Spleen (tissue), 11 donors: ENCODE measurements around the gene ZNF584. TPM values are rescaled to one million over a fixed set of nuclear protein-coding genes. Genes with fewer than 3 reads are reported as not detected.

Source experiments
- DNase-seq: peaks from one replicate; pipeline ENCODE4 v3.0.0-alpha.2; 2020
- H3K27ac ChIP-seq, 8 donors: fragments of 200-600 bp; sonication (generic) in 7 of 8; 1 replicate in 4 of 8; 2 replicates in 4 of 8; pipeline versions ENCODE4 v1.5.0 to v1.8.0; 2016 to 2021; ENCODE audit warnings: inconsistent platforms in 4 of 8, mild to moderate bottlenecking in 4 of 8, moderate library complexity in 1 of 8
- H3K27me3 ChIP-seq, 7 donors: fragments of 200-600 bp; sonication (generic) in 6 of 7; replicated peaks in 1 of 7; 1 replicate in 4 of 7; 2 replicates in 3 of 7; pipeline versions ENCODE4 v1.5.0 to v1.8.0; 2016 to 2021; ENCODE audit warnings: inconsistent platforms in 3 of 7, mild to moderate bottlenecking in 1 of 7
- H3K36me3 ChIP-seq, 6 donors: fragments of 200-600 bp; sonication (generic) in 5 of 6; 1 replicate in 4 of 6; 2 replicates in 2 of 6; pipeline versions ENCODE4 v1.5.0 to v1.8.0; 2016 to 2021; ENCODE audit warnings: inconsistent platforms in 2 of 6
- H3K4me1 ChIP-seq, 6 donors: fragments of 200-600 bp; sonication (generic) in 5 of 6; 1 replicate in 3 of 6; 2 replicates in 3 of 6; pipeline versions ENCODE4 v1.5.0 to v1.8.0; 2016 to 2021; ENCODE audit warnings: inconsistent platforms in 3 of 6
- H3K4me3 ChIP-seq, 8 donors: fragments of 200-600 bp; sonication (generic) in 7 of 8; 1 replicate in 4 of 8; 2 replicates in 4 of 8; pipeline versions ENCODE4 v1.5.0 to v1.8.0; 2016 to 2021; ENCODE audit warnings: inconsistent platforms in 4 of 8, mild to moderate bottlenecking in 4 of 8, moderate library complexity in 2 of 8
- H3K9me3 ChIP-seq, 8 donors: fragments of 200-600 bp; sonication (generic) in 7 of 8; 1 replicate in 4 of 8; 2 replicates in 4 of 8; pipeline versions ENCODE4 v1.5.0 to v1.8.0; 2016 to 2021; ENCODE audit warnings: inconsistent platforms in 4 of 8
- POLR2A ChIP-seq, 3 donors: fragments of 450-650 bp; IDR thresholded peaks; one replicate each; pipeline ENCODE4 v1.5.1; 2017; ENCODE audit warnings: antibody characterized with exemption in 3 of 3, mild to moderate bottlenecking in 1 of 3
- POLR2AphosphoS5 ChIP-seq, 3 donors: sonication (generic); formaldehyde crosslinking; IDR thresholded peaks; one replicate each; pipeline ENCODE4 v1.5.1; 2017; ENCODE audit warnings: antibody characterized with exemption in 3 of 3
- WGBS, 5 donors: extraction: QIAGEN DNeasy Blood & Tissue Kit in 3 of 5; methylation state at CpG; one replicate each; pipeline versions ENCODE4 v1.1.5 to v1.1.7; 2013 to 2018; 5-methylcytosine and 5-hydroxymethylcytosine counted together
- intact Hi-C: fragments of 100-400 bp; cut with DNase I; formaldehyde crosslinking; loops from one replicate; pipeline ENCODE4 v1.15.0; 2023; ENCODE audit warnings: low total_unique reads
- polyA plus RNA-seq, 3 donors: library from polyadenylated mRNA; stranded (reverse); fragments of 200-250 nt; gene quantifications; one replicate each; pipeline ENCODE4 v1.2.1, GENCODE V29; 2013
- total RNA-seq, 7 donors: library from RNA; depleted of rRNA in 3 of 7; stranded (reverse); fragments of >200 nt in 3 of 7; fragmentation: NEBNext Ultra II Directional in 4 of 7; extraction: Animal tissue kit (Norgen Biotek cat#: 25700) in 4 of 7; gene quantifications; one replicate each; pipeline versions ENCODE4 v1.1.0 to v1.2.1, GENCODE V29; 2016 to 2021
- TF ChIP-seq, protein P1 (sequence below), 11 experiments: fragments of 200-600 bp in 7 of 11; fragments of 450-650 bp in 4 of 11; sonication (generic) in 4 of 11; IDR thresholded peaks in 8 of 11; conservative IDR thresholded peaks in 3 of 11; 1 replicate in 7 of 11; 2 replicates in 4 of 11; pipeline versions ENCODE4 v1.4.0 to v1.8.0; 2016 to 2021; ENCODE audit warnings: antibody characterized with exemption in 11 of 11, inconsistent platforms in 4 of 11, mild to moderate bottlenecking in 1 of 11
- donor health status: healthy with polysubstance abuse.
- donor health status: DM: no; HTN: no; CAD: no; lungs with moderate emphysema.
- donor health status: DM: no; HTN: no; CAD: no.
- donor health status: Bipolar disorder and iron deficiency.
- donor health status: healthy.
- donor health status: DM: no; HTN: no; CAD: no.
- donor health status: DM: yes; HTN: yes; CAD: no.

Gene ZNF584
- total and polyA plus RNA-seq, 10 donors: 2.3 to 11.2 (median 8.3) TPM

DNA sequence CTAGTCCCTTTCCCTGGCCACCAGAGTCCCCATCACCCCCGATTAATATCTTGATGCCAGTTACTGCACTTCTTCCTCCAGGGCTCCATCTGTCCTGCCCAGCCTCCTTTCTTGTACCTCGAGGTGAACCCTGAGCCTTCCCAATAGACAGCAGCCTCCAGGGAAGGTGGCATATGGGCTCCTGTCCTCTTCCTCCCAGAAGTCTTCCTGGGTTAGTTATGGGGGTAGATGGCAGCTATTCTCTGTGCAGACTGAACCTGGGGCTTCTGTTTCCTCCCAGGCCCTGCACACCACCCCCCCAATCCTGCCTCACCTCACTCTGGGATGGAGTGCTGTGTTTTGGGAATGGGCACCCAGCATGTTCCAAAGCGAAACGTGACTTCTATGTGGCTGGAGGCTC, 10.4 kb upstream of the ZNF584 start:
- intact Hi-C loops: no loop called here
- H3K4me1 ChIP-seq: peaks cover 7 to 41% (median 29%) of the 10 kb centered on the region in 6 donors
- no peak overlapping the region for H3K4me3 ChIP-seq
- no peaks in the 10 kb centered on the region for H3K9me3 ChIP-seq
- H3K27ac ChIP-seq: no peak overlapping the region
- H3K27me3 ChIP-seq: peaks cover 0 to 39% (median 18%) of the 10 kb centered on the region in 7 donors
- TF ChIP-seq POLR2AphosphoS5 (IDR thresholded peaks at IDR 0.05) (no peak), POLR2A (IDR thresholded peaks at IDR 0.05) (no peak)
- TF ChIP-seq, protein P1, sequence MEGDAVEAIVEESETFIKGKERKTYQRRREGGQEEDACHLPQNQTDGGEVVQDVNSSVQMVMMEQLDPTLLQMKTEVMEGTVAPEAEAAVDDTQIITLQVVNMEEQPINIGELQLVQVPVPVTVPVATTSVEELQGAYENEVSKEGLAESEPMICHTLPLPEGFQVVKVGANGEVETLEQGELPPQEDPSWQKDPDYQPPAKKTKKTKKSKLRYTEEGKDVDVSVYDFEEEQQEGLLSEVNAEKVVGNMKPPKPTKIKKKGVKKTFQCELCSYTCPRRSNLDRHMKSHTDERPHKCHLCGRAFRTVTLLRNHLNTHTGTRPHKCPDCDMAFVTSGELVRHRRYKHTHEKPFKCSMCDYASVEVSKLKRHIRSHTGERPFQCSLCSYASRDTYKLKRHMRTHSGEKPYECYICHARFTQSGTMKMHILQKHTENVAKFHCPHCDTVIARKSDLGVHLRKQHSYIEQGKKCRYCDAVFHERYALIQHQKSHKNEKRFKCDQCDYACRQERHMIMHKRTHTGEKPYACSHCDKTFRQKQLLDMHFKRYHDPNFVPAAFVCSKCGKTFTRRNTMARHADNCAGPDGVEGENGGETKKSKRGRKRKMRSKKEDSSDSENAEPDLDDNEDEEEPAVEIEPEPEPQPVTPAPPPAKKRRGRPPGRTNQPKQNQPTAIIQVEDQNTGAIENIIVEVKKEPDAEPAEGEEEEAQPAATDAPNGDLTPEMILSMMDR (IDR thresholded peaks at IDR 0.05 in 8 of 11, conservative IDR thresholded peaks at IDR 0.05 in 3 of 11): no peak
- peaks cover 3 to 25% (median 22%) of the 10 kb centered on the region in 6 donors for H3K36me3 ChIP-seq
- 79 to 88% (median 85%) methylated on average over 4 of the region's 4 CpGs for WGBS, 5 donors
- DNase-seq: no peak

DNA sequence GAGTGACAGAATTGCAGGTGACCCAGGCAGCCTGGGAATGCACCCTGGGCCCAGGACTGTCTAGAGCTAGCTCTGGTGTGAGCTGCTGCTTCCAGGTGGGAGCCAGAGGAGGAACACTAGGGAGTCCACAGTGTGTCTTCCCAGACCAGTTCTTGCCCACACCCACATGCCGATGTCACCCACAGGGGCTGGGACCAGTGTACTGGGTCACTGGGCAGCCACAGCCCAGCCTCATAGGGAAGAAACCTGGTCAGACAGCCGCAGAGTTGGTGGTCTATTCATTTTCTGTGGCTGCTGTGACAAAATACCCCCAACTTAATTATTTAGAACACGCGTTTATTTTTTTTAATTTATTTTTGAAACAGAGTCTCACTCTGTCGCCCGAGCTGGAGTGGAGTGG, 9.9 kb upstream of the ZNF584 start:
- Histone ChIP-seq H3K9me3 (no peaks in the 10 kb centered on the region), H3K27me3 (peaks cover 0 to 39% (median 18%) of the 10 kb centered on the region in 7 donors), H3K36me3 (peaks cover 0 to 20% (median 18%) of the 10 kb centered on the region in 6 donors), H3K4me1 (peaks cover 7 to 41% (median 29%) of the 10 kb centered on the region in 6 donors), H3K4me3 (no peak overlapping the region), H3K27ac (no peak overlapping the region)
- 93 to 98% (median 95%) methylated on average over 5 to 6 of the region's 6 CpGs for WGBS, 5 donors
- TF ChIP-seq POLR2A (IDR thresholded peaks at IDR 0.05) (no peak), POLR2AphosphoS5 (IDR thresholded peaks at IDR 0.05) (no peak)
- TF ChIP-seq, protein P1 (IDR thresholded peaks at IDR 0.05 in 8 of 11, conservative IDR thresholded peaks at IDR 0.05 in 3 of 11): no peak
- intact Hi-C loops: no loop called here
- no peak for DNase-seq

DNA sequence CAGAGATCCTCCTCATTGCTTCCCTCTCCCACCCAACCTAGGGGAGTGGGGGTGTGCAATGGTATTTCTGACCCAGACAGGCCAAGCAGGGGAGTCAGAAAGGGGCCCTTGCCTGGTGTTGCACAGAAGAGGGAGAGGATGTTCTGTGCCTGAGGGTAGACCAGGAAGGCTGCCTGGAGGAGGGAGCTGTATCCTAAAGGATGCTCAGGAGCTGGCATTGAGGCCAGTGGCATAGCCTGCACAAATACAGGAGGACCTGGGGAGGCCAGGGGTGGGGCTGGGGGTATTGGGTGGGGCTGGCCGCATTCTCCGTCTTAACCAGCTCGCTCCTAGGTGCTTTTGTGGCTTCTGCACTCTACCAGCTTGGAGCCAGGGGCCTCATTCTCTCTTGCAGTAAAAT, 8.5 kb upstream of the ZNF584 start:
- 90 to 100% (median 95%) methylated on average over 1 to 3 of the region's 3 CpGs for WGBS, 5 donors
- intact Hi-C loops: no loop called here
- Histone ChIP-seq H3K27me3 (peaks cover 0 to 39% (median 18%) of the 10 kb centered on the region in 7 donors), H3K9me3 (no peaks in the 10 kb centered on the region), H3K4me3 (no peak overlapping the region), H3K4me1 (peaks cover 7 to 41% (median 29%) of the 10 kb centered on the region in 6 donors), H3K36me3 (peaks cover 0 to 7% (median 4%) of the 10 kb centered on the region in 6 donors), H3K27ac (no peak overlapping the region)
- TF ChIP-seq POLR2A (IDR thresholded peaks at IDR 0.05): no peak
- TF ChIP-seq POLR2AphosphoS5 (IDR thresholded peaks at IDR 0.05): no peak
- TF ChIP-seq, protein P1 (IDR thresholded peaks at IDR 0.05 in 8 of 11, conservative IDR thresholded peaks at IDR 0.05 in 3 of 11): no peak
- DNase-seq: no peak

DNA sequence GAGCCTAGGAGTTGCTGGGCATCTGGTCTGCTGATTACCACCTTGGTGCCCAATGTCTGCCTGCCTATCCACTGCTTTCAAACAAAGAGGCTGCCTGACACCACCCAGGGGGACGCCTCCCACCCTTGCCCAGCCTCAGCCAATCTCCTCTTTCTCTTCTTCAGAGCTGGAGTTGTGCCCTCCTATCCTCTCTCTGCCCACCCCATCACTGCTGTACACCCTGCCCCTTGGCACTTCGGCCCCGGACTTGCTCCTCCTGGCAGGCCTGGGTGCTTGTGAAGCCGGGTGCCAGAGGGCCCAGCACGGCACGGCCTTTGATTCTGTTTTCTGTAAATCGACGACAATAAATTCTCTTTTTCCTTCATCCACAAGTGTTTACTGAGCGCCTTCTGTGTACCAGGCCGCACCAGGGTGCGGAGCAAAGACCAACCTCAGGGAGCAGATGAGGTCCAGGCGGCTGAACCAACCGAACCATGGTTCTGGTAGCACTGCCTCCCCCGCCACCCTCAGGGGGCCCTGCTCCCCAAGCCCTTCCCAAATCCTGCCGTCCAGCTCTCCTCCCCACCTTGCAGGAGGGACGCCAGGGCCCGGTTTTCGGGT, 8.0 kb upstream of the ZNF584 start:
- peaks cover 7 to 40% (median 29%) of the 10 kb centered on the region in 6 donors for H3K4me1 ChIP-seq
- TF ChIP-seq POLR2AphosphoS5 (IDR thresholded peaks at IDR 0.05): no peak
- no peak for TF ChIP-seq POLR2A (IDR thresholded peaks at IDR 0.05)
- TF ChIP-seq, protein P1 (IDR thresholded peaks at IDR 0.05 in 8 of 11, conservative IDR thresholded peaks at IDR 0.05 in 3 of 11): no peak
- peaks cover 0 to 2% (median under 1%) of the 10 kb centered on the region in 6 donors for H3K36me3 ChIP-seq
- WGBS, 5 donors: 59 to 73% (median 68%) methylated on average over 18 of the region's 18 CpGs
- H3K27ac ChIP-seq: peak overlapping the region in 4 of 8 donors; percentile 51 to 83 (median 81)
- intact Hi-C loops: no loop called here
- no peak for DNase-seq
- H3K27me3 ChIP-seq: peaks cover 0 to 37% (median 18%) of the 10 kb centered on the region in 7 donors
- H3K9me3 ChIP-seq: no peaks in the 10 kb centered on the region
- H3K4me3 ChIP-seq: peak overlapping the region; percentile 30 to 77 (median 54)
